Measurements from ENCODE around the gene SELE.

Gene SELE, protein sequence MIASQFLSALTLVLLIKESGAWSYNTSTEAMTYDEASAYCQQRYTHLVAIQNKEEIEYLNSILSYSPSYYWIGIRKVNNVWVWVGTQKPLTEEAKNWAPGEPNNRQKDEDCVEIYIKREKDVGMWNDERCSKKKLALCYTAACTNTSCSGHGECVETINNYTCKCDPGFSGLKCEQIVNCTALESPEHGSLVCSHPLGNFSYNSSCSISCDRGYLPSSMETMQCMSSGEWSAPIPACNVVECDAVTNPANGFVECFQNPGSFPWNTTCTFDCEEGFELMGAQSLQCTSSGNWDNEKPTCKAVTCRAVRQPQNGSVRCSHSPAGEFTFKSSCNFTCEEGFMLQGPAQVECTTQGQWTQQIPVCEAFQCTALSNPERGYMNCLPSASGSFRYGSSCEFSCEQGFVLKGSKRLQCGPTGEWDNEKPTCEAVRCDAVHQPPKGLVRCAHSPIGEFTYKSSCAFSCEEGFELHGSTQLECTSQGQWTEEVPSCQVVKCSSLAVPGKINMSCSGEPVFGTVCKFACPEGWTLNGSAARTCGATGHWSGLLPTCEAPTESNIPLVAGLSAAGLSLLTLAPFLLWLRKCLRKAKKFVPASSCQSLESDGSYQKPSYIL

DNA sequence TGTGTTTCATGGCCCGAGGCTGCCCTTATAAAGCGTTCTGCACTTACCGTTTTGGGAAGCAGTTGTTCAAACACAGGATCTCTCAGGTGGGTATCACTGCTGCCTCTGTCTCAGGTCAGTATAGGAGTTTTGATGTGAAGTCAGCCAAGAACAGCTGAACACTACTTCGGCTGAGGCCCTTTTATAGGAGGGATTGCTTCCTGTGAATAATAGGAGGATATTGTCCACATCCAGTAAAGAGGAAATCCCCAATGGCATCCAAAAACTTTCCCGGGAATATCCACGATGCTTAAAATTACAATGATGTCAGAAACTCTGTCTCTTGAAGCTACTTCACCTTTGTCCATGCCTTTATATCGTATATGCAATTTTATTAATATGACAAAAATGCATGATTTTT, at the start of gene SELE:
Gene SELE, minus strand, starts transcription at position 156 of the 400 bp plus-strand sequence. CDS start 467 bp downstream, outside the sequence.
- DNase-seq, result no peak

DNA sequence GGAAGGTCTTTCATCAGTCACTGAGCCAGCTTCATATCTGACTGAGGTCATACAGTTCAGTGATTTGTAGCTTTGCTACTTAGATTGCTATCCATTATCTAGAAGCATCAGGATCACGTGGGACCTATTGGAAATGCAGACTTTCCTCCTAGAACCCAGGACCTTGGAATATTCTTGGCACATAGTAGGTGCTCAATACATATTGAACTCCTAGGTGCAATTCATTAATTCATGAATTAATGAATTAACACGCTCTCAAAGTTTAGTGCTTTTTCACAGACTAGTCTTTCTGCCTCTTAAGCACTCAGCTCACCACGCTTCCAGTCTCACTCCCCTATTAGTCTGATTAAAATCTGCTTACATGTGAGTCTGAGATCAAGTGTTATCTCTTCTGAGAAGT, 48.7 kb upstream of the SELE start:
- no peak for DNase-seq

DNA sequence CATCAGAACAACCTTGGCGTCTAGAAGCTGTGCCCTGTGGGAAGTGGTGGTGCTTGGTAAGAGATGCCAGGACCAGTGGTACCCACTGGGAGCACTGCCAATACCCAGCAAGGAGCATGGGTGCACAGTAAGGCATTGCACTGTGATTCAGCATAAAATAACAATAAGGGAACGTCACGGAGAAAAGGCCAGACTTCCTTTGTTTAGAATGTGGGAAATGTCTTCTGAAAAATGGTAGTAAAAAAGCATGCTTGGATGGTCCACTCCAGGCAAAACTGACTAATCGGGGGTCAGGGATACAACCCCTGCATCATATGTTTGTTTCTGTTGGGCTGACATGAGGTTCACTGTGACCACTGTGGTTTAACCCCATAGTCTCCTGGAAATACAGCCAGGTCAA, 46.1 kb upstream of the SELE start:
- no peak for DNase-seq

DNA sequence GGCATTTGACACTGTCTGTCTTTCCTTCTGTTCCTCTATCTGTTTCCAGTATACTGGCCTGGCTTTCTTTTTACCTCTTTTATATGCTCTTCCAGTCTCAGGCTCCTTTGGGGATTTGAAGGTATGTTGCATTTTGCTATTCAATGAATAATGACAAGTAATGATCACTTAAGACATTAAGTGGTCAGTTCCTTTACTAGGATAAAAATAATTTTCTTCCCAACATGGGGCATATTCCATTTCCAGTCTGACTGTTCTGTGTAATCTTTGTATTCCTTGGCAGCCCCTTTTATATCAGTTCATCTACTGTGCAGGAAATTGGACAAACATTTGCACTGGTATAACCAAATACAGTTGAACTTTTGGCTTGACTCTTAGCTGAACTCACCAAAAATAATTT, 45.3 kb upstream of the SELE start:
- DNase-seq, result no peak

DNA sequence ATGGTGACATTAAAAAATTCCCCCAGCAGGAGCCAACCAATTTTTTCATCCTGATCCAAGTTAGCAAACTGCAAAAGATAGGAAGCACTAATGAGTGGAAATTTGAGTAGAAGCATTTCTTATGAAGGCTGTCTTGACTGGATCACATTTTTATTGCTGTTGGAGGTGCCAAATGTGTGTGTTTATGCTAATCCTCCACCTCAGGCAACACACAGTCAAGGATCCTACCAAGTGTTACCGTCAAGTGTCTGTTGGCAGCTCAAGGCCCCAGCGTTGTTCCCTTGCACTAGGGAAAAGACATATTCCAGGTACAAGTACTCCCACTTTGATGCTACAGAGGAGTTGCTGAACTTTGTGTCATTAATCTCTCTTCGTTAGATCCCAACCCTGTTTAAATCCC, 42.6 kb upstream of the SELE start:
- DNase-seq, result no peak

DNA sequence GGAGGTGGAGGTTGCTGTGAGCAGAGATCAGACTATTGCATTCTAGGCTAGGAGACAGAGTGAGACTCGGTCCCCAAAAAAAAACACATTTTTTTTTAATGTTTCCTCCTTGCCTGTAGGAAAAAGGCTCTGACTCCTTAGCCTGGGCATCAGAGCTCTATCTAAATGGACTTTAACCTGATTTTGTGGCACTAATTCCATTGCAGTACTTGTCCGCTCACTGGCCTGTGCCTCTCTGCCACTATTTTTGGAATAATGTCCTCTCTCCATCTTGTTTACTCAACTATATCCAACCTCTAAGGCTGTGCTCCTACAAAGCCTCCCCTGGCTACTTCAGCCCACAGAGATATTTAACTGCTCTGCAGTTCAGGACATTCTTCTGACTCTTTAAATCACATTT, 34.3 kb upstream of the SELE start:
- DNase-seq, result no peak

DNA sequence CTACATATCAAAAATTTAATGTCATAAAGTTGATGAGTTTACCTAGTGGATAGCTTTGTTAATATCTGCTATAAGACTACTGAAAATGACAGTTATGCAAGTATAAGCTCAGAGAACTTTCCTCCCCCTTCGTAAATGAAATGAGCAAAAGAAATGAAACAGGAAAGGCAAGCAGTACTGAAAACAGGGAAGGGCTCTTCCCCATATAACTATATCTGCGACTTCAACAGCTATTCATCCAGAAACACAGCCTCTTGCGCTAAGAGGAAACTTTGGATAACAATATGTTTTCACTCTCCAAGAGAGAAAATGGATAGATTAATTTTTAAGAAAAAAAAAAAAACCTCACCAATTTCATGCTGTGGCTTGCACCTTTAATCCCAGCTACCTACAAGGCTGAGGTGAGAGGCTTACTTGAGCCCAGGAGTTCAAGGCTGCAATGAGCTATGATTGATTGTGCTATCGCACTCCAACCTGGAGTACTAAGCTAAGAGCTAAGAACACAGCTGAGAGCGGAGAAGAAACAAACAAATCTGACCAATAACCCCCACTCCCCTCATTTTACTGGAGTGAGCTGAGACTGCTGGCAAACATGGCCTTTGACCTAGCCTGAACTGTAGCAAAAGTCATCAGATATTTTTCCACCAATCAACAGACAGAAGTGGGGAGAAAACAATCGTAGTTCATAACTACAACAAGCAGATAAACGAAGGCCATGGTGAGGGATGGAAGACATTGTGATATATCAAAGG, 31.9 kb upstream of the SELE start:
- no peak for DNase-seq

DNA sequence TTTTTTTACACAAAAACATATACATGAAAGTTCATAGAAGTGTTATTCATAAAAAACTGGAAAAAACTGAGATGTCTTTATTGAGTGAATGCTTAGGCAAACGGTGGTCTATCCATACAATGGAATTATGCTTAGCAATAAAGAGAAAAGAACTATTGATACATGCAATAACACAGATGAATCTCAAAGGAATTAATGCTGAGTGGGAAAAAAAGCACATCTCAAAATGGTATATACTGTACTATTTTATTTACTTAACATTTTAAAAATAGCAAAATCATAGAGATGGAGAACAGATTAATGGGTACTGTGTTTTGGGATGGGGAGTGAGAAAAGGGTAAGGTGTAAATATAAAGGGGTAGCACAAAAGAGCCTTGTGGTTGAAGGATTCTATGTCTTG, 31.0 kb upstream of the SELE start:
- DNase-seq, result no peak

DNA sequence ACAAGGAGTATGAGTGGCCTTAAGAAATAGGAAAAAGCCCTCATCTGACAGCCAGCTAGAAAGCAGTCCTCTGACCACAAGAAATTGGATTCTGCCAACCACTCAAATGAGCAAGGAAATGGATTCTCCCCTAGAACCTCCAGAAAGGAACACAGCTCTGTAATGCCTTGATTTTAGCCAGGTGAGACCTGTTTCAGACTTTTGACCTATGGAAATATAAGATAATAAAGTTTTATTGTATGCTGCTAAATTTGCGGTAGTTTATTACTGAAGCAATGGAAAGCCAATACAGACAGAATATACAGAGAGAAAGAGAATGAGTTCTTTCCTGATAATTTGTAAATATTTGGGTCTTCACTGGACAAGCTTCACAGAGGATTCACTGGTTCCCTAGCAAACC, 28.8 kb upstream of the SELE start:
- no peak for DNase-seq

DNA sequence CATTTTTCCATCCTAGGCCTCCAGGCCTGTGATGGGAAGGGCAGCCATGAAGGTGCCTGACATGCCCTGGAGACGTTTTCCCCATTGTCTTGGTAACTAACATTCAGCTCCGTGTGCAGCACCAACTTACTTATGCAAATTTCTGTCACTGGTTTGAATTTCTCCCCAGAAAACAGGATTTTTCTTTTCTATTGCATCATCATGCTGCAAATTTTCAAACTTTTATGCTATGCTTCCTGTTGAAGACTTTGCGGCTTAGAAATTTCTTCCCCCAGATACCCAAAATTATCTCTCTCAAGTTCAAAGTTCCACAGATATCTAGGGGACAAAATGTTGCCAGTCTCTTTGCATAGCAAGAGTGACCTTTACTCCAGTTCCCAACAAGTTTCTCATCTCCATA, 25.2 kb upstream of the SELE start:
- DNase-seq, result no peak

DNA sequence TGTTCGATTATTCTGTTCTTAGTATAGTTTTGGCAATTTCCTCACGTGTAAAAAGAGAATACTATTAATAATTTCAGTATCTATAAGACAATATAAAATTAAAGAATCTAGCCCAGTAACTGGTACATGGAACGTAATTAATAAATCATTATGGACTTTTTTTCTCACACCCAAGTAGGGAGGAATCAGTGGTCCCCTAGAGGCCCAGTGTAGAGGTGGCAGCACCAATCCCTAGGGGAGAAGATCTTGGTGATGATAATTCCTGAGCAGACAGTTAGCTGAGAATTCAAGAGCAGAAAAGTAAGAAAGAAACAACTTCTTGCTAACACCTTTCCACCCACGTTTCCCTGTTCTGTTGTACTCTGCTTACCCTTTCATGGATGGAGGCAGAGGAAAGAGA, 19.7 kb upstream of the SELE start:
- no peak for DNase-seq

DNA sequence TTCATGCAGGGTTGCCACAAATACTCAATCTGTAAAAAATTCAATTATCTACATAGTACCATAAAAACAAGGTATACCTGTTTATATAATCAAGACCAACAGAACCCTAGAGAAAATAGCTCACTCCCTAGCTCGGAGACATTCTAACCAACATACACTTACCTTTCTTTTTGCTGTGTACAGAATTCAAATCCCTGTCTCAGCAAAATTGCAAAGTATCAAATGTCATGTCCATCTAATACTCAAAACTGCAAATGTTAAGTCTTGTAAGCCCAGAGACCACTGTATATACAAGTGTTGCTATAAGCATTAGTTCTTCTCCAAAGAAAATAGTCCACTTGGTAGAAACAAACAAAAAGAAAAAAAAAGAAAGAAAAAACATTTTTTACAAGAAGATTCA, 16.2 kb upstream of the SELE start:
- no peak for DNase-seq

DNA sequence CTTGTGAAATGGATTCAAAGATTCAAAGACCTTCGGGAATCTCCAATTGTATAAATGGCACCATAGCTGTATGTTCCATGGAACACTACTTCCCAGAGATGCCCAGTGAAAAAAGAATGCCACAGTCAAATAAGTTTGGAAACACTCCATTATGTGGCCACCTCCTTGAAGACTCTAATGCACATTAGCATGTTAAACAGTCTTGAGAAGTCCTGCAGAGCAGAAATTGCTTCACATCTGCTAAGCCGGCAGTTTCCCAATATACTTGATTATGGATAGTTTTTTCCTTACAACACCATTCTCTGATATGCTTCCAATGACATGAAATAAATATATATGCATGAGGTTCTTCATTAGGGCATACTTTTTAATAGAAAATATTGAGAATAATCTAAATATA, 12.7 kb upstream of the SELE start:
- no peak for DNase-seq

DNA sequence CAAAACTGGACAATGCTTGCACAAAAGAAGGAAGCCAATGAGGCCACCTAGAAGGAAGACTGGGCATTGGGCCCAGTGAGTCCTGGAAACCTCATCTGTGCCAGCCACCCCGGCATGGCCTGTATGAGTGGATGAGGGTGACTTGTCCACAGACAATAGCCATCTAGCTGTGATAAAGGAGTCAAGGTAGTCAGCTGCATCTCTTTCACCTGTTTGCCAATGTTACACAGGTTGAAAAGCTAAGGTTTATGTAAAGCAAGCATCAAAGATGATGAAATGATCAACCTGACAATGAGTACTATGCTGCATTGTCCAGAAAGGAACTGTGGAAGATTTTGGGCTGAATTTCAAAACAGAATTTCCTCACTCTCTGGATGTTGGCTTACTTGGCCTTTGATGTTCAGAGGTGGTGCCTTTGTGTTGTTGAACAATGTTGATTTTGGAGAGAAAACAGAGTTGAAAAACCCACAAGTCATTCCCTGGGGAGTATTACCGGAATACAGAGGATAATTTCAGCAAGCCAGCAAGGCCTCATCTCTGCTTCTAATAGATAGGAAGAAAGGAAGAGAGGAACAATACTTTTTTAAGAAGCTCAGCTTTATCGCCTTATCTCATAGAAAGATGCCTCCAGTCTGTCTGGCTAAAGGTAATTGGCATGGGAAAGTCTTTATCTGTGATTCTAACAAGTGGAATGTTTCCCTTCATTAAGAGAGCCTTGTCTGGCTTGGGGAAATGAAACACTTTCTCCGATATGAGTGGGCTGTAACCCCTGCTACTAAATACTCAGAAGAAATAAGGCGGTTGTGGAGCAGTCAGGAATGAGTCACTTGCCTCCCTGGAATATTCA, 11.4 kb upstream of the SELE start:
- DNase-seq, result no peak

DNA sequence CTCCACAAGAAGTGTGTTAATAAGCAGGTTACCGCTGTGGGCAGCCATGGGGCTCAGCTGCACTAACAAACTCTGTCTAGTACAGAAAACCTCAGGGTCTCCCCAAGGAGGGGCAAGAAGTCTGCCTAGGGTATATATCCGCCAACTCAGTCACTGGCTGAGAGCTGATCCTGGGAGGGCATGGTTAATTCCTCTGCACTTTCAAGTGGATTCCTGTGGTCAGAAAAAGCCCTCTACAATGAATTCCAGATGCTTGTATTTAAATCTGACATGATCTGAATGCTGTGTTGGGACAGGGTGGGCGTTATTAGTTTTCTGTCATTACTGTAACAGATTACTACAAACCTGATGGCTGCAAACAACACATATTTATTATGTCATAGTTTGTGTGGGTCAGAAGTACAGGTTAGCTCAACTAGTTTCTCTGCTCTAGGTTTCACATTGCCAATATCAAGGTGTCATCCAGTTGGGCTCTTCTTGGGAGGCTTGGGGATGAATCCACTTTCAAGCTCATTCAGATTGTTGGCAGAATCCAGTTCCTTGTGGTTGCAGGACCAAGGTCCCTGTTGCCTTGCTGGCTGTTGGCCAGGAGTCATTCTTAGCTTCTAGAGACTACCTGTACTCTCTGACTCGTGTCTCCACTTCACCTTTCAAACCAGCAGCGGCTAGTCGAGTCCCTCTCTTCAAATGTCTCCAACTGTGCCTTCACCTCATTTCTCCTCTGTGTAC, 8.0 kb upstream of the SELE start:
- DNase-seq, result no peak

DNA sequence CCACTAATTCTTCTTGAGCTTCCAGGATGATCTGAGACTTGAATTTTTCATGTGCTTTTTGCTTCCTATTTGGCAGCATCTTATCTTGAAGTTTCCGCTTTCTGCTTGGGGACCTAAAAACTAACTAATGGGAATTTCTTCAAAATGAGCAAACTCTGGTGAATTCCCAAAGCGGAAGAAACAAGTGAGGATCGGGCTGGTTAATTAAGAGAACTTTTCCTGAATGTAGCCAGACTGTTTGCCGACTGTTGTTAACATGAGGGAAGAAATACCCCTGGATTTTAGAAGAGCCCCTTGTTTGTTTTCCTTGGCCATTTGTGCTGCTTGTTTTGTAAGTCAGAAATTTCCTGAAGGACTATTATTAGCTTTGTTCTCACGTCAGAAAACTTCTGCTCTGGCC, 6.1 kb upstream of the SELE start:
- no peak for DNase-seq

DNA sequence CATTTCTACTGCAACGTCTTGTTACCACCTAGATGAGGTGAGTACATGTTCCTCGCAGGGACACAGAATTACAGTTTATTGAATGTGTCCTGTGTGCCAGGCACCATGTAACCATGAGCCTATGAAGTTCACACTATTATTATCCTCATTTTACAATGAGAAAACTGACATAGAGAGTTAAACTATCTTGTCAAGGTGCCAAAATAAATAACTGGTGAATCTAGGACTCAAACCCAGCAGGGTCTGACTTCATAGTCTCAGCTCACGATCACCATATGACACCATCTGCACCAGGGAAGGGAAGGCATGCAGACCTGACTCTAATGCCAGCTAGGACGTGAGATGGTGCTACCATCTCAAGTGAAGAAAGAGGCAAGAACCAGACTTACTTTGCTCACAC, 2.4 kb downstream of the SELE start:
- no peak for DNase-seq

DNA sequence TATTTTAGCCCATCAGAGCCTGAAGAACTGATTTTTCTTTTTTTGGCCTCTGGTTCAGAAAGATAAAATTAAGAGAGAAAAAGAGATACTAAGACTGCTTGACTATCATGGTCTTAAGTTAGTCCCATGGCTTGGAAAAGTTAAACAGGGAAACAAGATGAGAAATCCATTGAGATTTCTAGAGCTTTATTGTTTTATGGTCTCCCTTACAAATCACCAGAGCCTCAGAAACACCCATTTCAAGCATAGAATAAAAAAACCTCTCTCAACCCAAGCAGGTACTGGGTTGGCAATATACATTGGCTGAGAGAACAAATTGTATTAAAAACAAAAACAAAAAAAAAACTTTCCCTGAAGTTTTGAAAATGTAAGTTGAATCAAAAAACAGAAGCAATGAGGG, 3.9 kb downstream of the SELE start:
- DNase-seq, result no peak

DNA sequence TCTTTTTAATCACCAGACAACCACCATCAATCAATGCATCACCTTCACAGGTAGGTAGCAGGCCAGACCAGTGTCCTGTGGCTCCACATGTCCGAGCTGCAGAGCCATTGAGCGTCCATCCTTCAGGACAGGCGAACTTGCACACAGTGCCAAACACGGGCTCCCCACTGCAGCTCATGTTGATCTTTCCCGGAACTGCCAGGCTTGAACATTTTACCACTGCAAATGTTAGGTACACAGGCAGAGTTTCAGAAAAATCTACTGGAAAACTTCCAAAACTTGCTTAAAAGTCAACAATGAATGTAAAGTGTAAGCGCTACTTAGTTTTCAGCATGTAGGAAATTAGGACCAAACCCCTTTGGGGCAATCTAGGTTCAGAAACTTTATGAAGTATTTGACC, 6.6 kb downstream of the SELE start:
- no peak for DNase-seq

DNA sequence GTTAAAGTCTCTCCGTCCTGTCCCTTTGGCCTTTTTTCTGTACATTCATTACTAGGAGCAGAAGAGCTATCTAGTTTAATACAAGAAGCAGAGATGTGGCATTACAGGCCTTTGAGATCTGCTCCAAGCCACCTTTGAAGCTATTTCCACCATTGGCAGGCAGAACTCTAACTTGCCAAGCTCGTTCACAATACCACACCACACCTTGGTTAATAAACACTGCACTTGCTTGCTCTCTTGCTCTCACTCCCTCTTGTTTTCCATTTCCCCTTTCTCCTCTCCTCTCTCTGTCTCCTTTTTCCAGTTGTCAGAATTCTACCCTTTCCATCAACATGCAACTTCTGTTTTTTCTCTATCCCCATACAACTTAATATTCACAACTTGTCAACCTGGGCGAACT, 7.0 kb downstream of the SELE start:
- no peak for DNase-seq

DNA sequence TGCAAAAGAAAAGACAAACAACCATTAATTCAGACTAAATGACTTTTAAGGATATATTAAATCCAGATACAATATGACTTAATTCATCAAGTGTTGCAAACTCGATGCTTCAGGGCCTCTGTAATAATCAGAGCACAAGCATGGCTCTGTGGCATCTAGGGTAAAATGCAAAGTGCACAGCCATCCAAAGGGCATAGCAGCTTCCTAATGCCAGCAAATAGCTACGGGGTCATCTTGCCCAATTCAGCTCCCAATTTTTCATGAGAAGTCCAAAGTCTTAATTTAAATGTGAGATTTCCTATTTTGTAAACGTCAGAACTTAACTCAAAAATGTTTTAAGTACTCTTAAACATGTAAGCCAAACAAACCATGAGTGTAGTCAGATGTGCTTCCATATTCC, 7.9 kb downstream of the SELE start:
- no peak for DNase-seq

DNA sequence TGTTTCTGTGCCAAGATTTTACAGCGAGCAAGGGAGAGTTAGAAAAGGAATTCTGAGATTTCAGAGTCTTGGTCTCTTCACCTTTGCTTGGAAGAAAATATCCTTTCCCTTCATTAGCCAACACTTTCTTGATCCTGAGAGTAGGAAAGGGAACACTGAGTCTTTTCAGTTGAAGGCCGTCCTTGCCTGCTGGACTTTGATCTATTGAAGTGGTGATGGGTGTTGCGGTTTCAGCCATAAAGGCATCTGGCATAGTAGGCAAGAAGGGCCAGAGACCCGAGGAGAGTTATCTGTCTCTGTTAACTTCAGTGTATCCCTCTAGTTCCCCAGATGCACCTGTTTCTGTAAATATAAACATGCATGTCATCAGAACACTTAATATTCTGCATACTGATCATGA, 9.7 kb downstream of the SELE start:
- DNase-seq, result no peak

DNA sequence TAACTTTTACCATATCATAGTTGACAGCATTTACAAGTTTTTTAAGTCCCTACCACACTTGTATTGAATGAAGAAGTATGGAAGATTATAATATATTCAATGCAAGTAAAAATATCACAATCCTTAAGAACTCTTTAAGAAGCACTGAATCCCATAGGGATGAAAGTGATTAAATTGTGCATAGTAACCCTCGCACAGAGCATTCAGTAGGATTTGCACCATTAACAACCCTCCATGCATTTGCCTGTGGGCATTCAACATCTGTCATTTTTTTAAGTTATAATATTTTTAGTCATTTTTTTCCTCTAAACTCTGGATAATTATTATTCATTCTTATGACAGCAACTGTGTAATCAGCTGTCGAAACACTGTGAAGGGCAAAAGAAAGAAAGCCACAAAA, 10.1 kb downstream of the SELE start:
- DNase-seq, result no peak

Data from NCI-H1092 treated with DMSO at 0.1 percent for 48 hours (cell line).